H1 (cell line): ENCODE measurements around the gene PTPRD. TPM values are rescaled to one million over a fixed set of nuclear protein-coding genes. Genes with fewer than 3 reads are reported as not detected.

Source experiments
- CTCF ChIA-PET: fragments of 300-600 bp; sonication (Branson Sonifier 250); formaldehyde crosslinking; loops from one replicate; lab custom pipeline; 2021; ENCODE audit not compliant: partially characterized antibody; lab: Charles Lee
- POLR2A ChIA-PET: fragments of 300-600 bp; sonication (Branson Sonifier 250); formaldehyde crosslinking; loops from one replicate; lab custom pipeline; 2021; ENCODE audit warnings: inconsistent platforms; ENCODE audit not compliant: partially characterized antibody; lab: Charles Lee
- DNase-seq, 2 experiments: peaks; one replicate each; pipeline versions ENCODE4 v3.0.0 to v3.0.0-alpha.2; 2010 to 2022; ENCODE audit warnings: low spot score in 2 of 2, low read depth in 1 of 2, mixed read lengths in 1 of 2
- FAIRE-seq: peaks from 2 replicates; lab custom pipeline; 2011; peaks lifted over from hg19 to GRCh38; lab: Jason Lieb, UNC
- H2AFZ ChIP-seq: 2 replicates; pipeline ENCODE4 v1.8.1; 2012; ENCODE audit warnings: low read length, inconsistent platforms
- H2AK5ac ChIP-seq: 2 replicates; pipeline ENCODE4 v1.6.1; 2013; ENCODE audit warnings: low read depth, low read length
- H2BK120ac ChIP-seq: replicated peaks from 2 replicates; pipeline ENCODE3; 2013; ENCODE audit warnings: low read depth, low read length, inconsistent platforms
- H2BK12ac ChIP-seq: 2 replicates; pipeline ENCODE4 v1.6.1; 2013; ENCODE audit warnings: low read depth, low read length
- H2BK15ac ChIP-seq: 2 replicates; pipeline ENCODE4 v1.6.1; 2013; ENCODE audit warnings: low read length
- H2BK20ac ChIP-seq: 2 replicates; pipeline ENCODE4 v1.6.1; 2013; ENCODE audit warnings: low read length
- H2BK5ac ChIP-seq: 2 replicates; pipeline ENCODE4 v1.6.1; 2013; ENCODE audit warnings: low read depth, low read length
- H3K14ac ChIP-seq: 2 replicates; pipeline ENCODE4 v1.6.1; 2013; ENCODE audit warnings: inconsistent platforms; ENCODE audit not compliant: insufficient read length
- H3K18ac ChIP-seq: 2 replicates; pipeline ENCODE4 v1.6.1; 2013; ENCODE audit warnings: low read length; ENCODE audit errors: extremely low read depth
- H3K23ac ChIP-seq: 2 replicates; pipeline ENCODE4 v1.6.1; 2013; ENCODE audit warnings: inconsistent platforms; ENCODE audit not compliant: insufficient read length
- H3K23me2 ChIP-seq: 2 replicates; pipeline ENCODE4 v1.6.1; 2013; ENCODE audit warnings: low read depth, low read length
- H3K27ac ChIP-seq: 2 replicates; pipeline ENCODE4 v1.6.1; 2011; ENCODE audit warnings: low read depth, low read length, inconsistent platforms
- H3K27me3 ChIP-seq, 4 experiments: replicated peaks in 1 of 4; 1 replicate in 1 of 4; 2 replicates in 3 of 4; pipeline versions ENCODE4 v1.6.1 to v1.8.1; 2011 to 2013; ENCODE audit warnings: low read length in 3 of 4, mild to moderate bottlenecking in 3 of 4, inconsistent platforms in 2 of 4, mixed read lengths in 2 of 4, moderate library complexity in 1 of 4; ENCODE audit not compliant: control insufficient read depth in 3 of 4, insufficient read depth in 3 of 4; ENCODE audit errors: extremely low read depth in 1 of 4
- H3K36me3 ChIP-seq, 4 experiments: 2 replicates each; pipeline versions ENCODE4 v1.6.1 to v1.8.1; 2011 to 2013; ENCODE audit warnings: mild to moderate bottlenecking in 4 of 4, low read length in 3 of 4, moderate library complexity in 2 of 4, control low read depth in 1 of 4, inconsistent platforms in 1 of 4; ENCODE audit not compliant: insufficient read depth in 4 of 4, control insufficient read depth in 2 of 4
- H3K4ac ChIP-seq: replicated peaks from 2 replicates; pipeline ENCODE3; 2013; ENCODE audit warnings: low read length, low read depth, mixed read lengths, inconsistent platforms; ENCODE audit not compliant: insufficient read length
- H3K4me1 ChIP-seq, 4 experiments: replicated peaks in 1 of 4; 1 replicate in 1 of 4; 2 replicates in 3 of 4; pipeline versions ENCODE4 v1.6.1 to v1.8.1; 2011 to 2013; ENCODE audit warnings: low read length in 3 of 4, inconsistent platforms in 2 of 4, mixed read lengths in 1 of 4; ENCODE audit not compliant: insufficient read depth in 4 of 4, control insufficient read depth in 3 of 4
- H3K4me2 ChIP-seq, 2 experiments: 2 replicates each; pipeline versions ENCODE4 v1.6.1 to v1.8.1; 2011 to 2013; ENCODE audit warnings: low read depth in 2 of 2, low read length in 2 of 2, control low read depth in 1 of 2, inconsistent platforms in 1 of 2, mild to moderate bottlenecking in 1 of 2; ENCODE audit not compliant: insufficient read depth in 1 of 2
- H3K4me3 ChIP-seq, 4 experiments: fragments of 200-600, 300-600 bp in 1 of 4; sonication (generic), shearing (Covaris generic), sonication (Bioruptor Twin) in 1 of 4; 2 replicates each; pipeline versions ENCODE4 v1.5.1 to v1.8.1; 2011 to 2016; ENCODE audit warnings: low read length in 4 of 4, low read depth in 3 of 4, control low read depth in 2 of 4, inconsistent platforms in 2 of 4, mild to moderate bottlenecking in 2 of 4, mixed read lengths in 1 of 4, moderate library complexity in 1 of 4; ENCODE audit not compliant: insufficient read depth in 2 of 4; ENCODE audit errors: extremely low read depth in 1 of 4
- H3K56ac ChIP-seq: replicated peaks from 2 replicates; pipeline ENCODE3; 2013; ENCODE audit warnings: low read depth, mild to moderate bottlenecking, mixed read lengths, low read length, inconsistent platforms; ENCODE audit not compliant: insufficient read length
- H3K79me1 ChIP-seq: 2 replicates; pipeline ENCODE4 v1.6.1; 2013; ENCODE audit warnings: low read depth, low read length, control low read depth
- H3K79me2 ChIP-seq, 2 experiments: 2 replicates each; pipeline versions ENCODE4 v1.6.1 to v1.8.1; 2012 to 2013; ENCODE audit warnings: low read length in 2 of 2, mild to moderate bottlenecking in 2 of 2, inconsistent platforms in 1 of 2; ENCODE audit not compliant: insufficient read depth in 2 of 2, control insufficient read depth in 1 of 2
- H3K9ac ChIP-seq, 4 experiments: replicated peaks in 1 of 4; 1 replicate in 1 of 4; 2 replicates in 3 of 4; pipeline versions ENCODE4 v1.6.1 to v1.8.1; 2011 to 2013; ENCODE audit warnings: low read depth in 3 of 4, low read length in 3 of 4, control low read depth in 2 of 4, mild to moderate bottlenecking in 2 of 4, moderate library complexity in 2 of 4, inconsistent platforms in 1 of 4; ENCODE audit errors: extremely low read depth in 1 of 4
- H3K9me3 ChIP-seq, 2 experiments: 2 replicates each; pipeline versions ENCODE4 v1.6.1 to v1.8.1; 2012 to 2013; ENCODE audit warnings: mild to moderate bottlenecking in 2 of 2, moderate library complexity in 2 of 2, control low read depth in 1 of 2, inconsistent platforms in 1 of 2, low read depth in 1 of 2, low read length in 1 of 2, mixed read lengths in 1 of 2; ENCODE audit not compliant: insufficient read depth in 2 of 2
- H4K20me1 ChIP-seq, 2 experiments: replicated peaks in 1 of 2; 2 replicates each; pipeline versions ENCODE3 to v1.8.1; 2011 to 2013; ENCODE audit warnings: inconsistent platforms in 2 of 2, low read length in 2 of 2, mild to moderate bottlenecking in 1 of 2; ENCODE audit not compliant: insufficient read depth in 2 of 2, control insufficient read depth in 1 of 2
- H4K5ac ChIP-seq: 2 replicates; pipeline ENCODE4 v1.6.1; 2013; ENCODE audit warnings: low read length, low read depth, mixed read lengths, inconsistent platforms; ENCODE audit not compliant: insufficient read length
- H4K8ac ChIP-seq: 2 replicates; pipeline ENCODE4 v1.8.0; 2013; ENCODE audit warnings: mild to moderate bottlenecking, moderate library complexity, low read length, inconsistent platforms; ENCODE audit not compliant: insufficient read depth; ENCODE audit errors: extremely low read depth
- H4K91ac ChIP-seq: replicated peaks from 2 replicates; pipeline ENCODE3; 2013; ENCODE audit warnings: low read length, mixed read lengths, inconsistent platforms; ENCODE audit not compliant: insufficient read length
- CTCF ChIP-seq, 3 experiments: IDR thresholded peaks; 1 replicate in 2 of 3; 2 replicates in 1 of 3; pipeline versions ENCODE4 v1.5.1 to v1.6.1; 2011; ENCODE audit warnings: low read length in 3 of 3, mild to moderate bottlenecking in 3 of 3, inconsistent platforms in 2 of 3, low read depth in 1 of 3, moderate library complexity in 1 of 3; ENCODE audit not compliant: insufficient read depth in 1 of 3; ENCODE audit errors: control extremely low read depth in 1 of 3
- FOSL1 ChIP-seq: IDR thresholded peaks from 2 replicates; pipeline ENCODE4 v1.6.1; 2011; ENCODE audit warnings: mild to moderate bottlenecking, low read depth, low read length, moderate library complexity; ENCODE audit not compliant: insufficient read depth
- GABPA ChIP-seq: IDR thresholded peaks from 2 replicates; pipeline ENCODE4 v1.6.1; 2011; ENCODE audit warnings: mild to moderate bottlenecking, low read length, moderate library complexity, borderline replicate concordance; ENCODE audit not compliant: insufficient read depth
- KDM1A ChIP-seq: fragments of 200-600, 300-600 bp; sonication (generic); IDR thresholded peaks from 2 replicates; pipeline ENCODE4 v1.7.1; 2016; ENCODE audit warnings: mild to moderate bottlenecking, low read length, borderline replicate concordance
- NRF1 ChIP-seq: IDR thresholded peaks from 2 replicates; pipeline ENCODE4 v1.6.1; 2011; ENCODE audit warnings: mild to moderate bottlenecking, low read depth, low read length, improper control_type of control experiment
- RBBP5 ChIP-seq: IDR thresholded peaks from 2 replicates; pipeline ENCODE4 v1.7.1; 2012; ENCODE audit warnings: low read depth, mild to moderate bottlenecking, inconsistent platforms, low read length, moderate library complexity, borderline replicate concordance
- ZNF274 ChIP-seq: IDR thresholded peaks from 2 replicates; pipeline ENCODE4 v1.7.0; 2012; ENCODE audit warnings: low read length, borderline replicate concordance; ENCODE audit errors: extremely low read depth
- WGBS, 2 experiments: shearing (Covaris generic) in 1 of 2; methylation state at CpG; one replicate each; pipeline versions ENCODE4 v1.1.6 to v1.1.7; 2013 to 2015; ENCODE audit warnings: low lambda C conversion rate in 2 of 2, mixed read lengths in 2 of 2, inconsistent platforms in 1 of 2, low coverage in 1 of 2, missing lambda C conversion rate in 1 of 2; ENCODE audit not compliant: insufficient replicate concordance in 2 of 2, insufficient coverage in 1 of 2, insufficient read length in 1 of 2; ENCODE audit errors: extremely low coverage in 1 of 2, missing lambda C conversion rate in 1 of 2; 5-methylcytosine and 5-hydroxymethylcytosine counted together
- polyA plus RNA-seq, 7 experiments: library from polyadenylated mRNA; depleted of rRNA in 3 of 7; stranded (reverse) in 5 of 7; unstranded in 2 of 7; fragments of >200 nt in 5 of 7; fragments of 200-250 nt in 2 of 7; gene quantifications; 1 replicate in 5 of 7; 2 replicates in 1 of 7; 4 replicates in 1 of 7; pipeline versions ENCODE4 v1.2.1 to v1.2.3, GENCODE V29; 2011 to 2013; ENCODE audit warnings: missing spikeins in 2 of 7, mixed read lengths in 2 of 7
- total RNA-seq: library from RNA; stranded (reverse); fragmentation: NEBNext Ultra II Directional; extraction: Animal tissue kit (Norgen Biotek cat#: 25700); gene quantifications from 2 replicates; pipeline ENCODE4 v1.2.1, GENCODE V29; 2021

The PTPRD gene
- total and polyA plus RNA-seq, 2 of the 8 experiments (the other 6 are each of a cell fraction or from before 2014, with no cell fraction given): 17.2 to 77.0 TPM

- Histone ChIP-seq H2AK5ac (no peak overlapping the region), H3K23me2 (no peaks in the 10 kb centered on the region), H3K4me3 (no peak overlapping the region), H4K8ac (no peak overlapping the region), H3K9ac (no peak overlapping the region), H3K4me2 (no peak overlapping the region), H4K91ac (no peak overlapping the region), H3K27me3 (no peaks in the 10 kb centered on the region), H3K9me3 (no peaks in the 10 kb centered on the region)
- DNase-seq: no peak
- CTCF ChIA-PET: interaction anchor here (1.1 to 3.6 kb wide), 2 partner anchors 14 to 16 kb away, joined by 3 to 9 read pairs; no protein-coding TSS in a partner anchor
- TF ChIP-seq RBBP5 (no peak), KDM1A (no peak), NRF1 (no peak), CTCF (IDR thresholded peaks at IDR 0.05; ENCODE audit: control extremely low read depth in 1 of 3, insufficient read depth in 1 of 3, low read depth in 1 of 3, low read length in 3 of 3) (no peak), ZNF274 (no peak), FOSL1 (no peak), GABPA (no peak)
- TF ChIP-seq, all 59 proteins: peak for 0
- Histone ChIP-seq H3K4me1 (no peaks in the 10 kb centered on the region), H2BK20ac (no peak overlapping the region), H2BK120ac (no peak overlapping the region), H3K14ac (no peak overlapping the region), H3K79me1 (no peaks in the 10 kb centered on the region), H4K20me1 (no peaks in the 10 kb centered on the region), H2BK12ac (no peak overlapping the region), H3K27ac (no peak overlapping the region), H3K23ac (no peak overlapping the region), H3K56ac (no peak overlapping the region), H4K5ac (no peak overlapping the region), H2BK5ac (no peak overlapping the region), H2AFZ (no peak overlapping the region), H3K79me2 (no peaks in the 10 kb centered on the region), H3K36me3 (no peaks in the 10 kb centered on the region), H2BK15ac (no peak overlapping the region), H3K4ac (no peak overlapping the region), H3K18ac (no peak overlapping the region)
- no peak for FAIRE-seq
- WGBS, 2 experiments: 90% methylated on average over 3 of the region's 3 CpGs; no CpG with 5 or more reads in 1 of the 2 experiments
- POLR2A ChIA-PET: no interaction called here
Observed at GRCh38 chr9:10597801-10598200, 15.0 kb downstream of the PTPRD start.
